Type B pancreatic cell (in vitro differentiated cells): ENCODE measurements around the gene SLC34A3. TPM values are rescaled to one million over a fixed set of nuclear protein-coding genes. Genes with fewer than 3 reads are reported as not detected.

Source experiments
- DNase-seq: peaks from one replicate; pipeline ENCODE4 v3.0.0; 2021; ENCODE audit warnings: mixed read lengths; ENCODE audit not compliant: unreplicated experiment; ENCODE audit errors: extremely low spot score
- H3K27ac Mint-ChIP-seq: 2 replicates; pipeline ENCODE4 v1.8.0; 2021; ENCODE audit warnings: mild to moderate bottlenecking, mixed read lengths
- H3K27me3 Mint-ChIP-seq: 2 replicates; pipeline ENCODE4 v1.8.0; 2021; ENCODE audit warnings: mixed read lengths
- H3K36me3 Mint-ChIP-seq: 2 replicates; pipeline ENCODE4 v1.8.0; 2021; ENCODE audit warnings: mixed read lengths
- H3K4me1 Mint-ChIP-seq: one replicate; pipeline ENCODE4 v1.8.0; 2021; ENCODE audit warnings: mixed read lengths; ENCODE audit not compliant: unreplicated experiment
- H3K4me3 Mint-ChIP-seq: 2 replicates; pipeline ENCODE4 v1.8.0; 2021; ENCODE audit warnings: mild to moderate bottlenecking, mixed read lengths
- H3K9me3 Mint-ChIP-seq: 2 replicates; pipeline ENCODE4 v1.8.0; 2021; ENCODE audit warnings: mixed read lengths
- total RNA-seq: library from RNA; stranded (reverse); gene quantifications from 2 replicates; pipeline ENCODE4 v1.2.1, GENCODE V29; 2021; ENCODE audit warnings: low replicate concordance
- TF ChIP-seq, protein P1 (sequence below): fragments of 200-600 bp; sonication (generic); conservative IDR thresholded peaks from 2 replicates; pipeline ENCODE4 v1.5.0; 2021; ENCODE audit warnings: antibody characterized with exemption, mild to moderate bottlenecking

Gene SLC34A3
- total RNA-seq, 1 donor from 2014 or later: 0.41 TPM

DNA sequence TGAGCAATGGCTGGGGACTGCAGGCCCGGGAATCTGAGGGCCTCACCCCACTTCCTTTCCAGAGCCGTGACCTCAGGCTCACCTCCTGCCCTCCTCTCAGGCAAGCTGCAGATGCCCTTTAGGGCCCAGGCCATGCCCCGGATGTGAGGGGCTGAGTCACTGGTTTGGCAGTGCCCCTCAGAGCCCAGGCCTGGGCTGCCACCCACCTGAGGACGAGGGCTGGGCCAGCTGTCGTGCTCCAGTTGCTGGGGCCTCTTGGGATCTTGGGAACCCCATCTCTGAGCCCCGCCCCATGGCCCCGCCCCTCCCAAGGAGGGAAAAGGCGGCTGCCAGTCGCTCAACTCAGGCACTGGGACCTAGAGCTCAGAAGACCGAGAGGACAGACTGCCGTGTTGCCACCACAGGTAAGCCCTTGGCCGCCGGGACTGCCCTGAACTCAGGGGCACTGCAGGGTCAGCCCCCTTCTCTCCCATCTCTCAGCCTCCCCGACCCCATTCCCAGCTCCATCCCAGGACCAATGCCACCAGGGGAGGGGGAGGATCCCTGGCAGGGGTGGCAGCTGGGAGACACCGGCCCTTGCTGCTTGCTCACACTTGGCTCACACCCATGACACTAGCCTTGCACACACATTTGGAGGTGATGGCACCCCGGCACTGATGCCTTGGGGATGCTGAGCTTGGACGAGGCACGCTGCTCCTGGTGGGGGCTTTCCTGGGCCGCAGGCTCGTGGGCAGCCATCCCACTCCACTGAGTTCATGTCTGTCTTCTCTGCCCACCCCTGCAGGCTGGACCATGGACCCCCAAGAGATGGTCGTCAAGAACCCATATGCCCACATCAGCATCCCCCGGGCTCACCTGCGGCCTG lies 5.6 kb upstream of the SLC34A3 start, which contains the start of gene CYSRT1:
CYSRT1 (plus strand) TSS at position 345 of the 865 bp plus-strand sequence; CDS start at position 793, 448 bp downstream.
- no peaks in the 10 kb centered on the region for H3K9me3 Mint-ChIP-seq
- TF ChIP-seq, protein P1, sequence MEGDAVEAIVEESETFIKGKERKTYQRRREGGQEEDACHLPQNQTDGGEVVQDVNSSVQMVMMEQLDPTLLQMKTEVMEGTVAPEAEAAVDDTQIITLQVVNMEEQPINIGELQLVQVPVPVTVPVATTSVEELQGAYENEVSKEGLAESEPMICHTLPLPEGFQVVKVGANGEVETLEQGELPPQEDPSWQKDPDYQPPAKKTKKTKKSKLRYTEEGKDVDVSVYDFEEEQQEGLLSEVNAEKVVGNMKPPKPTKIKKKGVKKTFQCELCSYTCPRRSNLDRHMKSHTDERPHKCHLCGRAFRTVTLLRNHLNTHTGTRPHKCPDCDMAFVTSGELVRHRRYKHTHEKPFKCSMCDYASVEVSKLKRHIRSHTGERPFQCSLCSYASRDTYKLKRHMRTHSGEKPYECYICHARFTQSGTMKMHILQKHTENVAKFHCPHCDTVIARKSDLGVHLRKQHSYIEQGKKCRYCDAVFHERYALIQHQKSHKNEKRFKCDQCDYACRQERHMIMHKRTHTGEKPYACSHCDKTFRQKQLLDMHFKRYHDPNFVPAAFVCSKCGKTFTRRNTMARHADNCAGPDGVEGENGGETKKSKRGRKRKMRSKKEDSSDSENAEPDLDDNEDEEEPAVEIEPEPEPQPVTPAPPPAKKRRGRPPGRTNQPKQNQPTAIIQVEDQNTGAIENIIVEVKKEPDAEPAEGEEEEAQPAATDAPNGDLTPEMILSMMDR: no peak
- peak within 1 kb of the TSS; percentile 86 for H3K4me3 Mint-ChIP-seq
- H3K4me1 Mint-ChIP-seq: peaks cover 5% of the 10 kb centered on the region
- no peaks in the 10 kb centered on the region for H3K36me3 Mint-ChIP-seq
- peak within 1 kb of the TSS; percentile 81 for H3K27ac Mint-ChIP-seq
- peaks cover 3% of the 10 kb centered on the region for H3K27me3 Mint-ChIP-seq
- no peak for DNase-seq

DNA sequence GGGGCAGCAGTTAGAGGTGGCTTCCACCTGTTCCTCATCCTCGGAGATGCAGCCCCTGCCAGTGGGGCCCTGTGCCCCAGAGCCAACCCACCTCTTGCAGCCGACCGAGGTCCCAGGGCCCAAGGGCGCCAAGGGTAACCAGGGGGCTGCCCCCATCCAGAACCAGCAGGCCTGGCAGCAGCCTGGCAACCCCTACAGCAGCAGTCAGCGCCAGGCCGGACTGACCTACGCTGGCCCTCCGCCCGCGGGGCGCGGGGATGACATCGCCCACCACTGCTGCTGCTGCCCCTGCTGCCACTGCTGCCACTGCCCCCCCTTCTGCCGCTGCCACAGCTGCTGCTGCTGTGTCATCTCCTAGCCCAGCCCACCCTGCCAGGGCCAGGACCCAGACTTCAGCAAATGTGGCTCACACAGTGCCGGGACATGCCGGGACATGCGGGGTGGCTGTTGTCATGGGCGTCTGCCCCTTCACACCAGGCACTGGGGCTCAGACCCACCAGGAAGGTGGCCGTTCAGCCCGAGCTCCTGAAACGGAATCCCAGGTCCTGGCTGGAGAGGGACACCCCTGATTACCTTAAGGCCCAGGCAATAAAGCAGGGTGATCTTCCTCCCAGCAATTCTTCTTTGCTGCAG lies 4.9 kb upstream of the SLC34A3 start:
- H3K36me3 Mint-ChIP-seq: no peaks in the 10 kb centered on the region
- no peaks in the 10 kb centered on the region for H3K9me3 Mint-ChIP-seq
- peak overlapping the region; percentile 55 for H3K4me3 Mint-ChIP-seq
- H3K4me1 Mint-ChIP-seq: peaks cover 5% of the 10 kb centered on the region
- peaks cover 3% of the 10 kb centered on the region for H3K27me3 Mint-ChIP-seq
- DNase-seq: no peak
- TF ChIP-seq, protein P1: no peak
- H3K27ac Mint-ChIP-seq: peak overlapping the region; percentile 34

- Mint-ChIP-seq H3K36me3 (no peaks in the 10 kb centered on the region), H3K9me3 (no peaks in the 10 kb centered on the region), H3K4me3 (peak overlapping the region; percentile 41)
These were observed 4.2 kb upstream of the SLC34A3 start for GRCh38 chr9:137226338-137227053.

GRCh38 chr9:137227054-137227852 lies 3.4 kb upstream of the SLC34A3 start, which contains the start of gene RNF224:
RNF224 (plus strand) TSS chr9:137227502; CDS start chr9:137228336, 834 bp downstream.
- TF ChIP-seq, protein P1: peak; percentile 92
- Mint-ChIP-seq H3K36me3 (no peaks in the 10 kb centered on the region), H3K27me3 (peaks cover 3% of the 10 kb centered on the region), H3K27ac (peak within 1 kb of the TSS; percentile 91), H3K9me3 (no peaks in the 10 kb centered on the region), H3K4me1 (peaks cover 5% of the 10 kb centered on the region), H3K4me3 (peak within 1 kb of the TSS; percentile 75)
- DNase-seq: peak; percentile 87

More at GRCh38 chr9:137226338-137227053, 4.2 kb upstream of the SLC34A3 start:
- no peak for DNase-seq
- peaks cover 3% of the 10 kb centered on the region for H3K27me3 Mint-ChIP-seq
- no peak overlapping the region for H3K27ac Mint-ChIP-seq
- TF ChIP-seq, protein P1: no peak
- peaks cover 5% of the 10 kb centered on the region for H3K4me1 Mint-ChIP-seq
